AG04449 (cell line): ENCODE data around the gene HNMT.
A peak's percentile ranks its signal among the peaks of the same experiment; 100 is the strongest.

ENCODE experiments used
- CTCF ChIA-PET: fragments of 350-600 bp; formaldehyde crosslinking; extraction: SDS; loops from one replicate; lab custom pipeline; 2021; ENCODE audit warnings: antibody characterized with exemption; lab: Yijun Ruan, JAX
- POLR2A ChIA-PET: fragments of 400-600, 350-600 bp; formaldehyde crosslinking; extraction: SDS; loops from one replicate; lab custom pipeline; 2020; ENCODE audit warnings: antibody characterized with exemption, inconsistent platforms; lab: Yijun Ruan, JAX
- DNase-seq: peaks from one replicate; pipeline ENCODE4 v3.0.0-alpha.2; 2010; ENCODE audit warnings: low read depth, low spot score
- H3K4me3 ChIP-seq: 2 replicates; pipeline ENCODE4 v1.5.1; 2011; ENCODE audit warnings: low read depth, mild to moderate bottlenecking, control low read depth, low read length
- TF ChIP-seq, protein P1 (sequence below): IDR thresholded peaks from one replicate; pipeline ENCODE4 v1.5.1; 2011; ENCODE audit warnings: mild to moderate bottlenecking, moderate library complexity, low read length, control low read depth, inconsistent platforms; ENCODE audit not compliant: insufficient read depth; ENCODE audit errors: missing control alignments

Gene HNMT

DNA sequence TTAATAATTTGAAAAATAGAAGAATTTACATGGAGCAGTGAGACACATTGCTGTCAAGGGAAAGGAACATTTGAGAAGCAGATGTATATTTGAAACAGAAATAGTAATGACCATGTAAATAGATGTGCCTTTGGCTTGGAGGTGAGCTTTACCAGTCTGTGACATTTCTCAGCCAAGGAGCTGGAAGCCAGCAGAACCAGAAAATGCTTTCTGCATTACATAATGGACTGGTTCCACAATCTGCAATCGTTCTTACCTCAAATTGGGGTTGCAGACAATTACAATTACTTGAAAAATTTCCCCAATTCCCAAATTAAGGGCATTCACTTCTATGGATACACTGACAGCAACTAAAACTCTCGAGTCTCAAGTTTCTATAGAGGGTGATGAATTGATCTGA lies 59.7 kb downstream of the HNMT start:
- POLR2A ChIA-PET: no interaction called here
- H3K4me3 ChIP-seq: no peak overlapping the region
- CTCF ChIA-PET: interaction anchor here (1.4 kb wide), 1 partner anchor 67 kb away, joined by 4 read pairs; no protein-coding TSS in a partner anchor
- no peak for DNase-seq
- TF ChIP-seq, protein P1, sequence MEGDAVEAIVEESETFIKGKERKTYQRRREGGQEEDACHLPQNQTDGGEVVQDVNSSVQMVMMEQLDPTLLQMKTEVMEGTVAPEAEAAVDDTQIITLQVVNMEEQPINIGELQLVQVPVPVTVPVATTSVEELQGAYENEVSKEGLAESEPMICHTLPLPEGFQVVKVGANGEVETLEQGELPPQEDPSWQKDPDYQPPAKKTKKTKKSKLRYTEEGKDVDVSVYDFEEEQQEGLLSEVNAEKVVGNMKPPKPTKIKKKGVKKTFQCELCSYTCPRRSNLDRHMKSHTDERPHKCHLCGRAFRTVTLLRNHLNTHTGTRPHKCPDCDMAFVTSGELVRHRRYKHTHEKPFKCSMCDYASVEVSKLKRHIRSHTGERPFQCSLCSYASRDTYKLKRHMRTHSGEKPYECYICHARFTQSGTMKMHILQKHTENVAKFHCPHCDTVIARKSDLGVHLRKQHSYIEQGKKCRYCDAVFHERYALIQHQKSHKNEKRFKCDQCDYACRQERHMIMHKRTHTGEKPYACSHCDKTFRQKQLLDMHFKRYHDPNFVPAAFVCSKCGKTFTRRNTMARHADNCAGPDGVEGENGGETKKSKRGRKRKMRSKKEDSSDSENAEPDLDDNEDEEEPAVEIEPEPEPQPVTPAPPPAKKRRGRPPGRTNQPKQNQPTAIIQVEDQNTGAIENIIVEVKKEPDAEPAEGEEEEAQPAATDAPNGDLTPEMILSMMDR: no peak

- DNase-seq: no peak
- ChIA-PET CTCF (no interaction called here), POLR2A (no interaction called here)
- no peak overlapping the region for H3K4me3 ChIP-seq
- TF ChIP-seq, protein P1: no peak
Measured at GRCh38 chr2:138026111-138027020, 62.1 kb downstream of the HNMT start.

DNA sequence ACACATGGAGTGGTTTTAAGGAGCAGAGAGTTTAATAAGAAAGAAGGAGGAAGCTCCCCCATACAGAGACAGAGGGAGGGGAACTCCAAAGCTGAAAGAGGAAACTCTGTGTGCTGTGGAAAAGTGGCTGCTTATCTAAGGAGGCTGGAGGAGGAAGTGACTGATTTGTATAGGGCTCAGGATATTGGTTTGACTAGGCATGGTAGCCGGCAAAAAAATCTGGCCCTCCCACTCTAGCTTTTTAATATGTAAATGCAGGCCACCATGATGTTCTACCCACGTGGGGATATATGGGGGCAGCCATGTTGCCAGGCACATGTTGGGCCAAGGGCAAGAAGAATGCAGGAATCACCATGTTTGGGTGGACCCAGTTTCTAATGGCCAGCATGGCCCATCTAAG lies 64.3 kb downstream of the HNMT start:
- no peak overlapping the region for H3K4me3 ChIP-seq
- CTCF ChIA-PET: no interaction called here
- POLR2A ChIA-PET: no interaction called here
- TF ChIP-seq, protein P1: no peak
- DNase-seq: no peak

- CTCF ChIA-PET: no interaction called here
- POLR2A ChIA-PET: no interaction called here
- TF ChIP-seq, protein P1: no peak
- no peak overlapping the region for H3K4me3 ChIP-seq
- DNase-seq: peak; percentile 16
Measured at GRCh38 chr2:138029276-138029675, 65.0 kb downstream of the HNMT start.

GRCh38 chr2:138030459-138030858 lies 66.2 kb downstream of the HNMT start:
- no peak overlapping the region for H3K4me3 ChIP-seq
- POLR2A ChIA-PET: no interaction called here
- TF ChIP-seq, protein P1: no peak
- peak; percentile 44 for DNase-seq
- CTCF ChIA-PET: no interaction called here

DNA sequence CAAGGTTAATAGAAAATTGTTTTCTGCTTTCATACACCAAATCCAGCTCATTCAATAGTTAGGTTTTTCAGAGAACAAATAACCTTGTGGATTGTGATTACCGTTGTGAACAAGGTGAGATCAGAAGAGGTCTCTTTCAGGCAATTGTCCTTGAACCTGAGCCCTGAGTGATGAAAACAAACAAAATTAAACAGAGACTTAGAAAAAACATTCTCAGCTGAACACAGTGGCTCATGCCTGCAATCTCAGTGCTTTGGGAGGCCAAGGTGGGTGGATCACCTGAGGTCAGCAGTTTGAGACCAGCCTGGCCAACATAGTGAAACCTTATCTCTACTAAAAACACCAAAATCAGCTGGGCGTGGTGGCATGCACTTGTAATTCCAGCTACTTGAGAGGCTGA lies 68.1 kb downstream of the HNMT start:
- TF ChIP-seq, protein P1: no peak
- DNase-seq: no peak
- ChIA-PET CTCF (interaction anchor here (1.0 kb wide), 1 partner anchor 68 kb away, joined by 3 read pairs; the partner anchor contains the start of gene HNMT), POLR2A (no interaction called here)
- no peak overlapping the region for H3K4me3 ChIP-seq
